Astrocyte of the spinal cord (primary cell): ENCODE measurements around the gene GRB10.

Experiments used
- DNase-seq: peaks from one replicate; pipeline ENCODE4 v3.0.0; 2011; ENCODE audit warnings: low read depth, low spot score
- H3K4me3 ChIP-seq: 2 replicates; pipeline ENCODE4 v1.5.1; 2011; ENCODE audit warnings: low read depth, mild to moderate bottlenecking, low read length, moderate library complexity
- CTCF ChIP-seq: IDR thresholded peaks from 2 replicates; pipeline ENCODE4 v1.5.1; 2012; ENCODE audit warnings: low read depth, mild to moderate bottlenecking, low read length, inconsistent platforms
- in situ Hi-C: cut with HindIII; loops from 2 replicates; pipeline ENCODE4 v1.10.0; 2017; ENCODE audit warnings: low sequenced_read_pairs

Gene GRB10

GRCh38 chr7:50727072-50727471 lies 55.6 kb downstream of the GRB10 start:
- TF ChIP-seq CTCF: no peak
- no peak overlapping the region for H3K4me3 ChIP-seq
- no peak for DNase-seq
- in situ Hi-C loops: no loop called here

- H3K4me3 ChIP-seq: no peak overlapping the region
- TF ChIP-seq CTCF: no peak
- in situ Hi-C loops: no loop called here
- no peak for DNase-seq
Measured at GRCh38 chr7:50725774-50726173, 56.9 kb downstream of the GRB10 start.

- no peak overlapping the region for H3K4me3 ChIP-seq
- in situ Hi-C loops: no loop called here
- no peak for TF ChIP-seq CTCF
- DNase-seq: no peak
Measured at GRCh38 chr7:50724526-50725520, 57.9 kb downstream of the GRB10 start.

GRCh38 chr7:50723888-50724287 lies 58.8 kb downstream of the GRB10 start:
- TF ChIP-seq CTCF: no peak
- no peak overlapping the region for H3K4me3 ChIP-seq
- in situ Hi-C loops: no loop called here
- DNase-seq: no peak

- DNase-seq: no peak
- in situ Hi-C loops: no loop called here
- no peak for TF ChIP-seq CTCF
- H3K4me3 ChIP-seq: no peak overlapping the region
Measured at GRCh38 chr7:50723173-50723572, 59.5 kb downstream of the GRB10 start.

GRCh38 chr7:50721661-50722259 lies 60.9 kb downstream of the GRB10 start:
- in situ Hi-C loops: no loop called here

More at GRCh38 chr7:50721661-50722259, 60.9 kb downstream of the GRB10 start:
- no peak overlapping the region for H3K4me3 ChIP-seq
- no peak for DNase-seq
- no peak for TF ChIP-seq CTCF
